GM12878 (cell line): ENCODE results near the gene JPT1. TPM values are rescaled to one million over a fixed set of nuclear protein-coding genes. Genes with fewer than 3 reads are reported as not detected.
A peak's percentile ranks its signal among the peaks of the same experiment; 100 is the strongest.

Experiments
- BACH1 ChIP-seq: fragments of 450-650 bp; IDR thresholded peaks from 2 replicates; pipeline ENCODE4 v1.6.1; 2017; ENCODE audit warnings: mild to moderate bottlenecking, borderline replicate concordance
- HDAC6 ChIP-seq: fragments of 200-600 bp; sonication (generic); IDR thresholded peaks from one replicate; pipeline ENCODE4 v1.8.0; 2017; ENCODE audit warnings: antibody characterized with exemption; ENCODE audit not compliant: unreplicated experiment
- HDGF ChIP-seq: fragments of 450-650 bp; IDR thresholded peaks from 2 replicates; pipeline ENCODE4 v1.6.1; 2016; ENCODE audit warnings: antibody characterized with exemption
- IRF3 ChIP-seq: fragments of 450-650 bp; IDR thresholded peaks from 2 replicates; pipeline ENCODE4 v1.6.1; 2014; ENCODE audit warnings: mild to moderate bottlenecking
- IRF5 ChIP-seq: fragments of 450-650 bp; IDR thresholded peaks from 2 replicates; pipeline ENCODE4 v1.6.1; 2017; ENCODE audit warnings: borderline replicate concordance
- NKRF ChIP-seq: fragments of 450-650 bp; conservative IDR thresholded peaks from 2 replicates; pipeline ENCODE4 v1.6.1; 2017; ENCODE audit warnings: mild to moderate bottlenecking, moderate library complexity
- NR2F1 ChIP-seq: fragments of 450-650 bp; conservative IDR thresholded peaks from 2 replicates; pipeline ENCODE4 v1.6.1; 2017; ENCODE audit warnings: mild to moderate bottlenecking
- PBX3 ChIP-seq: IDR thresholded peaks from 2 replicates; pipeline ENCODE4 v1.6.1; 2011; ENCODE audit warnings: mild to moderate bottlenecking, low read depth, low read length, moderate library complexity; ENCODE audit not compliant: insufficient replicate concordance
- RELB ChIP-seq: fragments of 450-650 bp; IDR thresholded peaks from 2 replicates; pipeline ENCODE4 v1.6.1; 2017; ENCODE audit warnings: low read depth, mild to moderate bottlenecking, moderate library complexity
- REST ChIP-seq: IDR thresholded peaks from 2 replicates; pipeline ENCODE4 v1.6.1; 2012; ENCODE audit warnings: mild to moderate bottlenecking, low read depth, low read length
- RUNX3 ChIP-seq: IDR thresholded peaks from 2 replicates; pipeline ENCODE4 v1.6.1; 2012; ENCODE audit warnings: low read length, inconsistent platforms
- SKIL ChIP-seq: fragments of 450-650 bp; IDR thresholded peaks from 2 replicates; pipeline ENCODE4 v1.6.1; 2017; ENCODE audit warnings: mild to moderate bottlenecking, low read depth, inconsistent platforms; ENCODE audit not compliant: poor library complexity, severe bottlenecking
- SUPT20H ChIP-seq: IDR thresholded peaks from 2 replicates; pipeline ENCODE4 v1.6.1; 2011; ENCODE audit warnings: low read depth, mild to moderate bottlenecking, low read length, moderate library complexity, borderline replicate concordance; ENCODE audit not compliant: control insufficient read depth
- TARDBP ChIP-seq: IDR thresholded peaks from 2 replicates; pipeline ENCODE4 v1.6.1; 2016; ENCODE audit warnings: borderline replicate concordance
- polyA plus RNA-seq, 11 experiments: library from polyadenylated mRNA; depleted of rRNA in 4 of 11; unstranded in 6 of 11; stranded (reverse) in 5 of 11; fragments of >200 nt; fragmentation: Nextera tagmentation in 4 of 11; fragmentation: Illumina TruSeq in 1 of 11; extraction: Ambion mirVana in 4 of 11; extraction: Trizol in 1 of 11; gene quantifications; 1 replicate in 1 of 11; 2 replicates in 10 of 11; pipeline versions ENCODE4 v1.2.1 to v1.2.3, GENCODE V29; 2011 to 2016; ENCODE audit warnings: inconsistent platforms in 2 of 11, missing spikeins in 2 of 11, low read depth in 1 of 11
- total RNA-seq, 4 experiments: library from RNA; depleted of rRNA in 3 of 4; stranded (reverse); fragments of >200 nt in 3 of 4; fragmentation: Illumina TruSeq in 1 of 4; extraction: Trizol in 1 of 4; gene quantifications; 2 replicates each; pipeline versions ENCODE4 v1.2.1 to v1.2.3, GENCODE V29; 2013 to 2021

Gene JPT1
- total and polyA plus RNA-seq, 10 of the 15 experiments (the other 5 are each of a cell fraction or from before 2014, with no cell fraction given), result 79.7 to 651 (median 323) TPM

GRCh38 chr17:75154195-75155106 lies at the start of gene JPT1 (continued):
- TF ChIP-seq SUPT20H (no peak), HDAC6 (peak; percentile 95), BACH1 (peak; percentile 93), RELB (no peak), HDGF (peak; percentile 74; the same call in 1 of the 2 replicates), NR2F1 (peak; percentile 62), RUNX3 (peak; percentile 52), SKIL (peak; percentile 75), PBX3 (peak; percentile 98), REST (no peak), IRF5 (no peak), TARDBP (no peak), NKRF (peak; percentile 97), IRF3 (peak; percentile 90)
